Nephron progenitor cell (in vitro differentiated cells): ENCODE results near the gene CHST10.

ENCODE experiments used
- DNase-seq: peaks from one replicate; pipeline ENCODE4 v3.0.0; 2021
- H3K27ac Mint-ChIP-seq: 2 replicates; pipeline ENCODE4 v1.8.0; 2021; ENCODE audit warnings: mild to moderate bottlenecking, moderate library complexity, mixed read lengths
- H3K27me3 Mint-ChIP-seq: 2 replicates; pipeline ENCODE4 v1.8.0; 2021; ENCODE audit warnings: mild to moderate bottlenecking, low read depth, mixed read lengths; ENCODE audit not compliant: poor library complexity
- H3K36me3 Mint-ChIP-seq: 2 replicates; pipeline ENCODE4 v1.8.0; 2021; ENCODE audit warnings: low read depth, mixed read lengths
- H3K4me1 Mint-ChIP-seq: 2 replicates; pipeline ENCODE4 v1.8.0; 2021; ENCODE audit warnings: mixed read lengths
- H3K4me3 Mint-ChIP-seq: 2 replicates; pipeline ENCODE4 v1.8.0; 2021; ENCODE audit warnings: mild to moderate bottlenecking, moderate library complexity, mixed read lengths
- H3K9me3 Mint-ChIP-seq: 2 replicates; pipeline ENCODE4 v1.8.0; 2021; ENCODE audit warnings: mild to moderate bottlenecking, moderate library complexity, mixed read lengths
- TF ChIP-seq, protein P1 (sequence below): fragments of 200-600 bp; sonication (generic); IDR thresholded peaks from 2 replicates; pipeline ENCODE4 v1.5.0; 2021; ENCODE audit warnings: antibody characterized with exemption

CHST10 gene

GRCh38 chr2:100425573-100426383, 8.3 kb upstream of the CHST10 start:
- TF ChIP-seq, protein P1, sequence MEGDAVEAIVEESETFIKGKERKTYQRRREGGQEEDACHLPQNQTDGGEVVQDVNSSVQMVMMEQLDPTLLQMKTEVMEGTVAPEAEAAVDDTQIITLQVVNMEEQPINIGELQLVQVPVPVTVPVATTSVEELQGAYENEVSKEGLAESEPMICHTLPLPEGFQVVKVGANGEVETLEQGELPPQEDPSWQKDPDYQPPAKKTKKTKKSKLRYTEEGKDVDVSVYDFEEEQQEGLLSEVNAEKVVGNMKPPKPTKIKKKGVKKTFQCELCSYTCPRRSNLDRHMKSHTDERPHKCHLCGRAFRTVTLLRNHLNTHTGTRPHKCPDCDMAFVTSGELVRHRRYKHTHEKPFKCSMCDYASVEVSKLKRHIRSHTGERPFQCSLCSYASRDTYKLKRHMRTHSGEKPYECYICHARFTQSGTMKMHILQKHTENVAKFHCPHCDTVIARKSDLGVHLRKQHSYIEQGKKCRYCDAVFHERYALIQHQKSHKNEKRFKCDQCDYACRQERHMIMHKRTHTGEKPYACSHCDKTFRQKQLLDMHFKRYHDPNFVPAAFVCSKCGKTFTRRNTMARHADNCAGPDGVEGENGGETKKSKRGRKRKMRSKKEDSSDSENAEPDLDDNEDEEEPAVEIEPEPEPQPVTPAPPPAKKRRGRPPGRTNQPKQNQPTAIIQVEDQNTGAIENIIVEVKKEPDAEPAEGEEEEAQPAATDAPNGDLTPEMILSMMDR, result no peak
- H3K4me1 Mint-ChIP-seq, result peaks cover 5% of the 10 kb centered on the region
- peaks cover 4% of the 10 kb centered on the region for H3K27me3 Mint-ChIP-seq
- no peak overlapping the region for H3K27ac Mint-ChIP-seq
- no peak for DNase-seq
- peaks cover 25% of the 10 kb centered on the region for H3K9me3 Mint-ChIP-seq
- no peaks in the 10 kb centered on the region for H3K36me3 Mint-ChIP-seq
- no peak overlapping the region for H3K4me3 Mint-ChIP-seq

DNA sequence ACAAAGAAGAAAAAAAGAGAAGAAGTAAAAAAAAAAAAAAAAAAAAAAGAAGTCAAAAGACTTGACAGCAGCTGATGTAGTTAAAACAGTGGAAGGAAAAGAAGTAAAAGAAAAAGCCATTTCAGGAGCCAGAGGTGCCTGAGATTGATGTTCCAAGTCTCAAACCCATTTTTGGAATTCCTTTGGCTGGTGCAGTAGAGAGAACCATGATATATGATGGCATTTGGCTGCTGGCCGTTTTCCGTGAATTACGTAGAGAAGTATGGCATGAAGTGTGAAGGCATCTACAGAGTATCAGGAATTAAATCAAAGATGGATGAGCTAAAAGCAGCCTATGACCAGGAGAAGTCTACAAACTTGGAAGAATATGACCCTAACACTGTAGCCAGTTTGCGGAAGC, 7.6 kb upstream of the CHST10 start:
- H3K27me3 Mint-ChIP-seq, result peaks cover 4% of the 10 kb centered on the region
- H3K27ac Mint-ChIP-seq, result no peak overlapping the region
- no peak overlapping the region for H3K4me3 Mint-ChIP-seq
- TF ChIP-seq, protein P1, result no peak
- H3K36me3 Mint-ChIP-seq, result no peaks in the 10 kb centered on the region
- no peak for DNase-seq
- H3K4me1 Mint-ChIP-seq, result peaks cover 11% of the 10 kb centered on the region
- H3K9me3 Mint-ChIP-seq, result peaks cover 19% of the 10 kb centered on the region

DNA sequence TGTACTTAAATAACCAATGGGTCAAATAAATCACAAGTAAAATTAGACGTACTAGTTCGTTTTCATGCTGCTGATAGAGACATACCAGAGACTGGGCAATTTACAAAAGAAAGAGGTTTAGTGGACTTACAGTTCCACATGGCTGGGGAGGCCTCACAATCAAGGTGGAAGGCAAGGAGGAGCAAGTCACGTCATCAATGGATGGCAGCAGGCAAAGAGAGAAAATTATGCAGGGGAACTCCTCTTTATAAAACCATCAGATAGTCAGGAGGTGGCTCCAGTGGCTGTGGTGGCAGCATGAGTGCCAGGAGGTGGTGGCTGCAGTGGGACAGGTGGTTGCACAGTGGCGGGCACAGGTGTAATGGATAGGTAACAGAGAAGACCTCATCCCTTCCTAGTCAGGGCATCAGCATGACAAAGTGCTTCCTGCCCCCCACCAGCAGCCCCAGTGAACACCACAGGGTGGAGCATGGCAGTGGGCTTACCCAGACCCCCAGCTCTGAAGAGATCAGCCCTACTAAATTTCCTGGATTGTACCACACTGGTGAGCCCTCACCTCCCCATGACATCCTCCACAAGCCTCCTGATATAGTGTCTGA, 6.9 kb upstream of the CHST10 start:
- Mint-ChIP-seq H3K4me3 (no peak overlapping the region), H3K27ac (no peak overlapping the region), H3K36me3 (no peaks in the 10 kb centered on the region), H3K27me3 (peaks cover 4% of the 10 kb centered on the region), H3K4me1 (peaks cover 17% of the 10 kb centered on the region), H3K9me3 (peaks cover 11% of the 10 kb centered on the region)
- TF ChIP-seq, protein P1, result no peak
- DNase-seq, result no peak

DNA sequence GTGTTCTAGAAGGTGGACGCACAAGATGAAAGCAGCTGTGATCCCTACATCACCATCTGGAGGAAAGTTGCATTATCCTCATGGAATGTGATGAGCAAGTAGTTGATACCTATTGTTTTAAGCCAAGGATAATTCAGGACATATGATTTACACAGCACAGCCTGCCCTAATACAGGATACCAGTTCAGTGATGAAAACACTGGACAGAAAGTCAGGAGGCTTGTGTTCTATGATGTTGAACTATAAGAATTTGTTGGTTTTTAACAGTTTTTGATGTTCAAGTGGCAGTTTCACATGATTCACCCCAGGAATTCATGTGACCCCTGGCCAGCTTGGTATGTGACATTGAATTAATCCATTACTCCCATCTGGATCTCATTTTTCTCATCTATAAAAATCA, 6.2 kb upstream of the CHST10 start:
- H3K36me3 Mint-ChIP-seq, result no peaks in the 10 kb centered on the region
- no peak overlapping the region for H3K27ac Mint-ChIP-seq
- H3K27me3 Mint-ChIP-seq, result peaks cover 4% of the 10 kb centered on the region
- H3K4me1 Mint-ChIP-seq, result peaks cover 18% of the 10 kb centered on the region
- DNase-seq, result no peak
- H3K9me3 Mint-ChIP-seq, result peaks cover 4% of the 10 kb centered on the region
- TF ChIP-seq, protein P1, result no peak
- H3K4me3 Mint-ChIP-seq, result no peak overlapping the region

GRCh38 chr2:100422320-100423055, 5.0 kb upstream of the CHST10 start:
- peaks cover 4% of the 10 kb centered on the region for H3K27me3 Mint-ChIP-seq
- no peak overlapping the region for H3K27ac Mint-ChIP-seq
- peak; percentile 47 for DNase-seq
- TF ChIP-seq, protein P1, result peak; percentile 59
- H3K36me3 Mint-ChIP-seq, result no peaks in the 10 kb centered on the region
- no peak overlapping the region for H3K4me3 Mint-ChIP-seq
- H3K4me1 Mint-ChIP-seq, result peaks cover 20% of the 10 kb centered on the region
- H3K9me3 Mint-ChIP-seq, result no peaks in the 10 kb centered on the region
